ENCODE measurements around the gene IFI27L1.
A peak's percentile ranks its signal among the peaks of the same experiment; 100 is the strongest.

GRCh38 chr14:94102768-94103482 lies 21.8 kb downstream of the IFI27L1 start:
- TF ChIP-seq ZBTB26 (CRISPR knock-in tag; IDR thresholded peaks at IDR 0.05; ENCODE audit: borderline replicate concordance) = peak; percentile 98
- TF ChIP-seq TAF1 (CRISPR knock-in tag; IDR thresholded peaks at IDR 0.05) = no peak
- TF ChIP-seq, protein P1, sequence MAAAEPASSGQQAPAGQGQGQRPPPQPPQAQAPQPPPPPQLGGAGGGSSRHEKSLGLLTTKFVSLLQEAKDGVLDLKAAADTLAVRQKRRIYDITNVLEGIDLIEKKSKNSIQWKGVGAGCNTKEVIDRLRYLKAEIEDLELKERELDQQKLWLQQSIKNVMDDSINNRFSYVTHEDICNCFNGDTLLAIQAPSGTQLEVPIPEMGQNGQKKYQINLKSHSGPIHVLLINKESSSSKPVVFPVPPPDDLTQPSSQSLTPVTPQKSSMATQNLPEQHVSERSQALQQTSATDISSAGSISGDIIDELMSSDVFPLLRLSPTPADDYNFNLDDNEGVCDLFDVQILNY (CRISPR knock-in tag; conservative IDR thresholded peaks at IDR 0.05) = no peak
- TF ChIP-seq ZBTB40 (IDR thresholded peaks at IDR 0.05) = no peak
- TF ChIP-seq ZBTB40 (CRISPR knock-in tag; IDR thresholded peaks at IDR 0.05) = no peak
- TF ChIP-seq MAFK (conservative IDR thresholded peaks at IDR 0.05 in 1 of 2, IDR thresholded peaks at IDR 0.05 in 1 of 2; ENCODE audit: low read length in 2 of 2) = no peak
